HCT116 (cell line): ENCODE data around the gene RNF145. TPM values are rescaled to one million over a fixed set of nuclear protein-coding genes. Genes with fewer than 3 reads are reported as not detected.

ENCODE experiments used
- ATAC-seq: fragments of 200-7000 bp; cut with Tn5 transposase; 2 replicates; pipeline ENCODE4 v1.9.1; 2020; ENCODE audit warnings: mild to moderate bottlenecking, moderate library complexity
- BruUV-seq: library from RNA; stranded (reverse); fragments of 400-500 nt; replicated peaks from 2 replicates; lab custom pipeline; 2021; lab: Mats Ljungman, UMichigan
- CTCF ChIA-PET: fragments of 300-600 bp; sonication (Branson Sonifier 250); formaldehyde crosslinking; loops from one replicate; lab custom pipeline; 2021; ENCODE audit warnings: antibody characterized with exemption; lab: Charles Lee
- POLR2A ChIA-PET: fragments of 300-600, 350-600 bp; sonication (Branson Sonifier 250); formaldehyde crosslinking; loops from one replicate; lab custom pipeline; 2021; ENCODE audit warnings: antibody characterized with exemption; lab: Charles Lee
- RAD21 ChIA-PET, 2 experiments: fragments of 300-600 bp; sonication (Branson Sonifier 250); formaldehyde crosslinking; loops; one replicate each; lab custom pipeline; 2023; ENCODE audit warnings: low total read pairs in 2 of 2; ENCODE audit not compliant: uncharacterized antibody in 2 of 2, unreplicated experiment in 2 of 2, low non-redundant PET in 1 of 2; lab: Charles Lee
- DNase-seq: peaks from one replicate; pipeline ENCODE4 v3.0.0-alpha.2; 2010; ENCODE audit warnings: low read depth, low spot score
- H2AFZ ChIP-seq: fragments of 200-600 bp; shearing (Covaris generic), sonication (generic); 2 replicates; pipeline ENCODE4 v1.6.1; 2017; ENCODE audit warnings: low read depth, mixed run types, mixed read lengths, antibody characterized with exemption, low read length; ENCODE audit not compliant: poor library complexity, severe bottlenecking
- H3K27ac ChIP-seq: 2 replicates; pipeline ENCODE4 v1.5.1; 2012; ENCODE audit warnings: low read depth, low read length
- H3K27me3 ChIP-seq: fragments of 200-600 bp; sonication (generic); 2 replicates; pipeline ENCODE4 v1.6.1; 2016; ENCODE audit warnings: mixed run types, low read length, mixed read lengths; ENCODE audit not compliant: insufficient read depth
- H3K36me3 ChIP-seq, 2 experiments: fragments of 200-500 bp in 1 of 2; fragments of 200-600 bp in 1 of 2; sonication (Bioruptor generic) in 1 of 2; sonication (generic) in 1 of 2; 2 replicates each; pipeline versions ENCODE4 v1.5.1 to v1.6.1; 2014 to 2016; ENCODE audit warnings: low read length in 2 of 2, inconsistent platforms in 1 of 2, mixed read lengths in 1 of 2, mixed run types in 1 of 2; ENCODE audit not compliant: insufficient read depth in 2 of 2, control insufficient read depth in 1 of 2
- H3K4me1 ChIP-seq, 2 experiments: fragments of 200-600 bp in 1 of 2; sonication (generic) in 1 of 2; 2 replicates each; pipeline versions ENCODE4 v1.5.1 to v1.6.1; 2012 to 2017; ENCODE audit warnings: low read length in 2 of 2, inconsistent platforms in 1 of 2, mild to moderate bottlenecking in 1 of 2, mixed read lengths in 1 of 2, mixed run types in 1 of 2, moderate library complexity in 1 of 2; ENCODE audit not compliant: insufficient read depth in 2 of 2, control insufficient read depth in 1 of 2
- H3K4me2 ChIP-seq: fragments of 200-600 bp; sonication (generic); 2 replicates; pipeline ENCODE4 v1.6.1; 2017; ENCODE audit warnings: mixed run types, low read length, mixed read lengths
- H3K4me3 ChIP-seq, 2 experiments: fragments of 200-600 bp in 1 of 2; sonication (generic) in 1 of 2; replicated peaks in 1 of 2; 2 replicates each; pipeline ENCODE4 v1.5.1; 2011 to 2016; ENCODE audit warnings: low read length in 2 of 2, control low read depth in 1 of 2, low read depth in 1 of 2, mild to moderate bottlenecking in 1 of 2, mixed read lengths in 1 of 2, mixed run types in 1 of 2
- H3K79me2 ChIP-seq: fragments of 200-600 bp; sonication (generic); 2 replicates; pipeline ENCODE4 v1.6.1; 2017; ENCODE audit warnings: mild to moderate bottlenecking, mixed run types, low read length, moderate library complexity, mixed read lengths; ENCODE audit not compliant: insufficient read depth
- H3K9ac ChIP-seq: fragments of 200-600 bp; sonication (generic); 2 replicates; pipeline ENCODE4 v1.6.1; 2016; ENCODE audit warnings: low read length, mixed read lengths
- H3K9me2 ChIP-seq: fragments of 200-600 bp; sonication (generic), shearing (Covaris generic); 2 replicates; pipeline ENCODE4 v1.6.1; 2017; ENCODE audit warnings: mixed run types, mild to moderate bottlenecking, moderate library complexity; ENCODE audit not compliant: insufficient read depth
- H3K9me3 ChIP-seq, 2 experiments: fragments of 200-500 bp in 1 of 2; fragments of 200-600 bp in 1 of 2; sonication (Bioruptor generic) in 1 of 2; sonication (generic) in 1 of 2; 2 replicates each; pipeline ENCODE4 v1.6.1; 2014 to 2017; ENCODE audit warnings: low read length in 2 of 2, mixed read lengths in 2 of 2, inconsistent platforms in 1 of 2, low read depth in 1 of 2, mild to moderate bottlenecking in 1 of 2, mixed run types in 1 of 2, moderate library complexity in 1 of 2; ENCODE audit not compliant: control insufficient read depth in 1 of 2, insufficient read depth in 1 of 2
- H4K20me1 ChIP-seq: fragments of 200-600 bp; sonication (generic), shearing (Covaris generic); 2 replicates; pipeline ENCODE4 v1.6.1; 2017; ENCODE audit warnings: mixed run types, mild to moderate bottlenecking, moderate library complexity; ENCODE audit not compliant: insufficient read depth
- ATF3 ChIP-seq: IDR thresholded peaks from 2 replicates; pipeline ENCODE4 v1.6.1; 2012
- CBX3 ChIP-seq: IDR thresholded peaks from 2 replicates; pipeline ENCODE4 v1.6.1; 2012; ENCODE audit warnings: low read depth
- CEBPB ChIP-seq: IDR thresholded peaks from 2 replicates; pipeline ENCODE4 v1.6.1; 2012; ENCODE audit warnings: low read depth
- CTCF ChIP-seq, 3 experiments: fragments of 200-600 bp in 1 of 3; sonication (generic) in 1 of 3; IDR thresholded peaks in 2 of 3; conservative IDR thresholded peaks in 1 of 3; 2 replicates each; pipeline ENCODE4 v1.5.1; 2012 to 2017; ENCODE audit warnings: low read depth in 2 of 3, low read length in 2 of 3, antibody characterized with exemption in 1 of 3, borderline replicate concordance in 1 of 3, control low read depth in 1 of 3, mild to moderate bottlenecking in 1 of 3, mixed read lengths in 1 of 3, mixed run types in 1 of 3, moderate library complexity in 1 of 3; ENCODE audit not compliant: insufficient read depth in 1 of 3
- EGR1 ChIP-seq: IDR thresholded peaks from 2 replicates; pipeline ENCODE4 v1.6.1; 2012; ENCODE audit warnings: low read depth
- EZH2 ChIP-seq: fragments of 200-600 bp; sonication (generic); IDR thresholded peaks from 2 replicates; pipeline ENCODE4 v1.6.1; 2017; ENCODE audit warnings: antibody characterized with exemption, mixed run types
- FOSL1 ChIP-seq: IDR thresholded peaks from 2 replicates; pipeline ENCODE4 v1.6.1; 2012; ENCODE audit warnings: low read depth
- REST ChIP-seq: IDR thresholded peaks from 2 replicates; pipeline ENCODE4 v1.6.1; 2012; ENCODE audit warnings: low read depth
- SP1 ChIP-seq: IDR thresholded peaks from 2 replicates; pipeline ENCODE4 v1.6.1; 2012; ENCODE audit warnings: low read depth
- SRF ChIP-seq: IDR thresholded peaks from 2 replicates; pipeline ENCODE4 v1.6.1; 2012; ENCODE audit warnings: low read depth
- ZFX ChIP-seq: fragments of 450-650 bp; IDR thresholded peaks from 2 replicates; pipeline ENCODE4 v1.6.1; 2017
- intact Hi-C: fragments of 100-400 bp; cut with micrococcal nuclease; formaldehyde crosslinking; loops from 2 replicates; pipeline ENCODE4 v1.10.0; 2022
- total RNA-seq: library from RNA; stranded (reverse); gene quantifications from one replicate; pipeline ENCODE4 v1.2.1, GENCODE V29; 2021; ENCODE audit not compliant: unreplicated experiment

The RNF145 gene
- total RNA-seq, 1 experiment from 2014 or later = 60.6 TPM

- Histone ChIP-seq H3K9me3 (no peaks in the 10 kb centered on the region), H3K27me3 (peaks cover 24% of the 10 kb centered on the region), H3K27ac (no peak overlapping the region), H3K4me2 (no peak overlapping the region), H3K4me3 (no peak overlapping the region), H3K79me2 (no peaks in the 10 kb centered on the region), H3K4me1 (no peaks in the 10 kb centered on the region), H3K9ac (no peak overlapping the region), H4K20me1 (no peaks in the 10 kb centered on the region), H2AFZ (no peak overlapping the region), H3K36me3 (no peaks in the 10 kb centered on the region), H3K9me2 (no peaks in the 10 kb centered on the region)
- ATAC-seq (no peak), DNase-seq (no peak)
- no TSS peak for BruUV-seq
- no peak for TF ChIP-seq ATF3
- no peak for TF ChIP-seq SRF
- no peak for TF ChIP-seq EGR1
- TF ChIP-seq CEBPB = no peak
- TF ChIP-seq EZH2 = no peak
- no peak for TF ChIP-seq ZFX
- no peak for TF ChIP-seq SP1
- no peak for TF ChIP-seq CTCF (IDR thresholded peaks at IDR 0.05 in 2 of 3, conservative IDR thresholded peaks at IDR 0.05 in 1 of 3; ENCODE audit: borderline replicate concordance in 1 of 3, insufficient read depth in 1 of 3, low read depth in 2 of 3, low read length in 2 of 3)
- TF ChIP-seq REST = no peak
- TF ChIP-seq FOSL1 = no peak
- no peak for TF ChIP-seq CBX3
- POLR2A ChIA-PET = no interaction called here
- CTCF ChIA-PET = no interaction called here
- RAD21 ChIA-PET = no interaction called here
- intact Hi-C loops = no loop called here
Measured at GRCh38 chr5:159123700-159124099, 85.7 kb downstream of the RNF145 start.
